Eye (tissue), 1 donor: ENCODE measurements around the gene ABCA3.
"Not testable (repeated sequence)": the region's sequence is repeated elsewhere in the genome, so short reads cannot be mapped to it uniquely, and the experiment has no call there.

Experiments
- DNase-seq: peaks from one replicate; pipeline ENCODE4 v3.0.0-alpha.2; 2015

The ABCA3 gene

DNA sequence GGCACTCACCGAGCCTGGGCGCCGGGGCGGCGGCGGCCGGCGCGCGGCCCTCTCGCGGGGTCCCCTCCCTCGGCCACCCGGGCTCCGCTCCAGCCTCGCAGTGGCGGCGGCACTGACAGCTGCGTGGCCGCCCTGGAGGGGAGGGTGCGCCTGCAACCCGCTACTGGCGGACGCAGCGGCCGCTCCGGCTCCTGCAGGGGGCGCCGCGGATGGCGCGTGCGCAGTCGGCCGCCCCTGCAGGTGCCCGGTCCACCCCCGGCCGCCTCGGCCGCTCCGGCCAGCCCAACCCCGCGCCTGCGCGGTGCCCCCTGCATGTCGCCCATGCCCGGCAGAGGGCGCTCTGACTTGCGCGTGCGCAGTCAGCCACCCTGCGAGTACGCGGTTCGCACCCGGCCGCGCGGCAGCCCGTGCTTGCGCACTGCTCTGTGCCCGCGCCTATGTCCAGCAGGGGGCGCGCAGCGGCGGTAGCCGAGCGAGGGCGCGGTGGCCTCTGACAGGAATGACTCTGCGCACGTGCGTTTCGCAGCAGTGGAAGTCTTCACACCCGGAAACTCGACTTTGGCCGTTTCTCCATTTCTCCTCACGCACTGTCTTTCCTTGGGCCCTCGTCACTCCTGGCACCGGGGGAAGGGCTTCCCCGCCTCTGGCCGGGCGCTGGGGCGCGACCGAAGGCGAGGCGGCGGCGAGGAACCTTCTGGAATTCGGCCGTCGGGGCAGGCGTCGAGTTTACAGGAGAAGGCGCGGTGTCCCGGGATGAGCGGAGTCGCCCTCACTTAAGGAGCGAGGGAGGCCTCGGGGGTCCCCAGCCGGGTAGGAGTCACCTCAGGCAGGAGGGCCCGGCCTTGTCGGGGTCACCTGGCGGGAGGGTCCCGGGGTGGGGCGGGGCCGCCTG is at the start of gene ABCA3:
Gene ABCA3 (minus strand): TSS at position 165 of the 892 bp plus-strand sequence. CDS start 14,262 bp downstream, outside the sequence.
- peak; percentile 99 for DNase-seq

DNA sequence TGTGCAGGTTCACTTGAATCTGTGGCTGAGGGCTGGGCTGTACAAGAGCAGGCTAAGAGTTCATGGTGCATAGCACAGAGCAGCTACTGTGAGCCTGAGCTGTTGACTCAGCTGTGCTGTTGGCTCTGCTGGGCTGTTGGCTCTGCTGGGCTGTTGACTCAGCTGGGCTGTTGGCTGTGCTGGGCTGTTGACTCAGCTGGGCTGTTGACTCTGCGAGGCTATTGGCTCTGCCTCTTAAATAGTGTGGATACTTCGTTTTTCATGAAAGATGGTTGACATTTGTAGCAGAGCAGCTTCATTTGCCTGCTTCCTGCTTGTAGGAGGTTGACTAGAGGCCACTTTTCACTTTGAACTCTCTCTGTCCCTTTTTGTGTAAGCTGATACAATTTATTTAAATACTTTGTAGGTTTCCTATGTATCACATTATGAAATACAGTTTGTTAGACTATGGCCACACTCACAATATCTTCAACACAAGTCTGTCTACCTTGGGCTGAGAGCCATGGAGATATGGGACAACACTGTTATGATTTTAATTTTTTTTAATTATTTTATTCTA is 48.4 kb upstream of the ABCA3 start:
- DNase-seq: no peak

DNA sequence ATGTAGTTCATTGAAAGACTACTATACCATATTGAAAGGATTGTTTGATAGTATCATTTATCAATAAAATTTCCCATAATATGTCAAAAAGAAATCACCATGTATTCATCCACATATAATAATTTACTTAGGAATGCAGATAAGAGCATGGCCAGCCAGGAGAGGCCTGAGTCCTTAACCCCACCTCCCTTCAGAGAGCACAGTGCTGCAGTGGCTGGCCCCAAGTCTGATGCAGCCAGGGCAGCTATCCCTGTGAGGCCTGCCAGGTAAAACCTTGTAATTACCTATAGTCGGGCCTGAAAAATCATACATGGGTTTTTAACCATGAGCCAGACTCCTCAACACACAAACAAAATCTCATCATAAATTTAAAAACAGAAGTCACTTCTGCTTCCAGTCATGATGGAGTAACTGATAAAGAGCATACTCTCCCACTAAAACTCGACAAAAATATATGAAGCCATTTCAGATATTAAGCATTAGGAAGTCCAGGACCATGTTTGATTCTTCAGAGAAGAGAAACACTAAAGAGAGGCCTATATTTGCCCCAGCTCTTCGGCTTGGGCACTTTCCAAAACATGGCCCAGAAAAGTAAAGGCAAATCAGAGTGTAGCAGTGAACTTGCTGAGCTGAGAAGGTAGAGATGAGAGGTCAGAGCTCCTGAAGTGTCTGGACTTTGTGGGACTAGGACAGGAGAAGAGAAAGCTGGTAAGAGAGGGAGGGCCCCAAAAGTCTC is 47.8 kb upstream of the ABCA3 start:
- no peak for DNase-seq

DNA sequence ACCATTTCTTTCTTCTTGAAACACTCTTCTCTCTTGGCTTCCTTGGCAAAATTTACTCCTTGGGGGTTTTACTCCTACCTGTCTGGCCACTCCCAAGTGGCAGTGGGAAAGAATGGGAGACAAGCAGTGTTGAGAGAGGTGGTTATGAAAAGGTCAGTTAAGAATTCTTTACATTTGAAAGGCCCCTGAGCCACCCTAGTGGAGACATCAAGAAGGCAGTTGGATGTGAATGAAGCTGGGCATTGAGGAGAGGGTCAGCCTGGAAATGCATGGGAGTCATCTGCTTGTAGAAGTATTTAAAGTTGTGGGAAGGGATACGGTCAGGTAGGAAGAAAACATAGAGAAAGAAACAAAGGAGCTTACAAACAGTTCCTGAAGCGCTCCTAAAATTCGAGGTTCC is 46.5 kb upstream of the ABCA3 start:
- no peak for DNase-seq

DNA sequence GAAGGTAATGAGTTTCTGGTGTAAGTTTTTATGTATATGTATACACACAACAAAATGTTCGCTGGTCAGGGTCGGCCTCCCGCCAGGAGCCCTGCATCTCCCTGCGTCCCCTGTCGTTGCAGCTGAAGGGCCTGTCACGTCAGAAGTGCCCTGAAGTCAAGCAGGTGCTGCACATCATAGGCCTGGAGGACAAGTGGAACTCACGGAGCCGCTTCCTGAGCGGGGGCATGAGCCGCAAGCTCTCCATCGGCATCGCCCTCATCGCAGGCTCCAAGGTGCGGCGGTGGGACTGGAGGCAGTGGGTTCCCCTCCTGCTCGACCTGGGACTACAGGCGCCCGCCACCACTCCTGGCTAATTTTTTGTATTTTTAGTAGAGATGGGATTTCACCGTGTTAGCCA is 45.5 kb upstream of the ABCA3 start:
- not testable (repeated sequence) for DNase-seq

DNA sequence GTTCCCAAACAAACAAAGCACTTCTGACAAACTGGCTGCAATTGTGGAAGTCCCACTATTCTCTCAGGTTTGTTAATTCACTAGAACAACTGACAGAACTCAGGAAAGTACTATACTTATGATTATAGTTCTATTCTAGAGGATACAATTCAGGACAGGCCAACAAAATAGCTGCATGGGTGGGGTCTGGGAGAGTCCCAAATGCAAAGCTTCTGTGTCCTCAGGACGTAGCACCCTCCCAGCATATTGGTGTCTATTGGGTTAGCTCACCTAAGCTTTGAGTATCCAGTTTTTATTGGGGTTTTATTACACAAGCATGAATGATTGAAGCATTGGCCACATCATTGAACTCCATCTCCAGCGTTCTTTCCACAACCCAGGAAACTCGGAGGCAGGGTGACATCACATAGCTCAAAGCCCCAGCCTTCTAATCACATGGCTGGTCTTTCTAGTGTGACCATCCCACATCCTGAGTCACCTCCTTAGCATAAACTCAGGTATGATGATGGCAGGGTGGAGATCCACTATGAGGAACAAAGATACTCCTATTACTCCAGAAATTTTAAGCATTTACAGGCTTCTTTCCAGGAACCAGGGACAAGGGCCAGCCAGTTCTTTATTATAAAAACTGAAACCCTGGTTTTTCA is 44.8 kb upstream of the ABCA3 start:
- no peak for DNase-seq

DNA sequence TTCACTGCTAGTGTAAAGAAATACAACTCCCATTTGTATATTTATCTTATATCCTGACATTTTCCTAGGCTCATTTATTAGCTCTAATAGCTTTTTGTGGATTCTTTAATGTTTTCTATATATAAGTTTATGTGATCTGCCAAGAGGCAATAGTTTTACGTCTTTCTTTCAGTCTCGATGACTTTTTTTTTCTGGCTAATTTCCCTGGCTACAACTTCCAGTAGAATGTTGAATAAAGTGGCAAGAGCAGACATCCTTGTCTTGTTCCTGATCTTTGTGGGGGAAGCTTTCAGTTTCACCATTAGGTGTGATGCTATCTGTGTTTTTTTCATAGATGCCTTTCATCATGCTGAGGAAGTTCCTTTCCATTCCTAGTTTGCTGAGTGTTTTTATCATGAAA is 43.9 kb upstream of the ABCA3 start:
- DNase-seq: no peak

DNA sequence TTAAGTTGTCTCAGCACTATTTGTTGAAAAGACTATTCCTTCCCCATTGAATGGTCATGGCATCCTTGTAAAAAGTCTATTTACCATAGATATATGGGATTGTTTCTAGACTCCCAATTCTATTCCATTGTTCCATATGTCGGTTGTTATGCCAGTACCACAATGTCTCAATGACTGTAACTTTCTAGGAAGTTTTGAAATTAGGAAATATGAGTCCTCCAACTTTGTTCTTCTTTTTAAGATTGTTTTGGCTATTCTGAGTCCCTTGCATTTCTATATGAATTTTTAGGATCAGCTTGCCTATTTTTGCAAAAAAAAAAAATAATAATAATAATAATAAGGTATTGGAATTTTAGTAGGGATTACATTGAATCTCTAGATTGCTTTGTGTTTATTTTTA is 43.0 kb upstream of the ABCA3 start:
- DNase-seq: no peak

DNA sequence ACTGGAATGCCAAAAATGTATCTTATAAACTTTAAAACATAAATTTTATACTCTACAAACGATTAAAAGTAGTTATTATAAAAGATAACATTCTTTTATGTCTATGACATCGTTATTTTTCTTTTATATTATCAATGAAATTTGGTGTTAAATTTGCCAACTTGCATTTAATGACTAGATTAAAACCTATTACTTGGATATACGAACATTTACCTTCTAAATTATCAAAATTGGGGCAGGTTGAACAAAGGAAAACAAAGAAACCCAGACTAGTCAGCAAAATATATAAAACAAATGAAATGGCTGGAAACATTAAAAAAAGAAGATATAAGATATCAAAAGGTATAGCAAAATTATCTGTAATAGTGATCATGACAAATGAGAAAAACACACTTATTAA is 34.1 kb upstream of the ABCA3 start:
- no peak for DNase-seq

DNA sequence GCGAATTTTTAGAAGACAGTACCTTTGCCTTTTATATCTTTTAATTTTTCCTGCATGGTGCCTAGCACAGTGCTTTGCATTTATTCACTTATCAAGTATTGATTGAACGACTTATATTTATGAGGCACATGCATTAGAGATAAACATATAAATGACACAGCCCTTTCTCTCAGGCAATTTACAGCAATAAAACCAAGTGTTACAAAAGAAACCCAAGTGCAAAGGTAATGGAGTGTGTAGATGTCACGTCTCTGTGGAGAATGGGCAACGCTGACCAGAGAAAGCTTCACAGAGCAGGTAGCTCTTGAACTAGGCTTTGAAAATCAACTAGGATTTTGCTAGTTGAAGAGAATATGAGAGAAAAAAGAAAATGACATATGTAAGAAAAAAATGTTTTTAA is 32.6 kb upstream of the ABCA3 start:
- DNase-seq: no peak

DNA sequence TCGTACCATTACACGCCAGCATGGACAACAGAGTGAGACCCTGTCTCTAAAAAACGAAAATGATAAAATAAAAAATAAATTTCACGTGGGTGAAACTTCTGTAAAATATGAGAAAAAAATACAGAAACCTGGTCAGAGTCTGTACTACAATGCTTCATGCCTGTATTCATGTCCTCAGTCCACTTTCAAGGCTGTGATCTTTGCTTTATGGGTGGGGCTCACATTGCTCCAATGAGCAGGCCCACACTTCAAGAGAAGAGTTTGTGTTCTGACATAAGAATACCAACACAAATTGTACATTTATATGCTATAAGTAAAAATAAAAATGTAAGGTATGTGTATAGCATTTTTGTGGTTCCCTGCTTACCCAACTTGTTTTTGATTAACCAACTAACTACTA is 32.2 kb upstream of the ABCA3 start:
- no peak for DNase-seq

DNA sequence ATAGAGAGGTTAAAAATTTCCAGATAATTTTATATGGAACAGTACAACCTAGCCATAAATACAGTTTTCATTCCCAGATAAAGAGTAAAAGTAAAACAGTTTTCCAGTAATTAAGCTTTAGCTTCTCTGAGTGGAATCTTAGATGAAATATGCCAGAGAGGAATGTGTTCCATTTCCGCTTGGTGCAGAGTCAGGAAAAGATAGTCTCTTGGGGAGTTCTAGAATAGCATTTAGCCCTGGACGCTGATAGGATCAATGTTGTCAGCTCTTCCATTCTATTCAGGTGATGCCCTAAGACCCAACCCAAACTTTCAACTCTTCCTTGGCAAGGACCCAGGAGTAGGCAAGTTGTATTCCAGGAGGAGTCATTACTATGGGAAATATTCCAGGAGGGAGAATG is 30.9 kb upstream of the ABCA3 start:
- DNase-seq: no peak

DNA sequence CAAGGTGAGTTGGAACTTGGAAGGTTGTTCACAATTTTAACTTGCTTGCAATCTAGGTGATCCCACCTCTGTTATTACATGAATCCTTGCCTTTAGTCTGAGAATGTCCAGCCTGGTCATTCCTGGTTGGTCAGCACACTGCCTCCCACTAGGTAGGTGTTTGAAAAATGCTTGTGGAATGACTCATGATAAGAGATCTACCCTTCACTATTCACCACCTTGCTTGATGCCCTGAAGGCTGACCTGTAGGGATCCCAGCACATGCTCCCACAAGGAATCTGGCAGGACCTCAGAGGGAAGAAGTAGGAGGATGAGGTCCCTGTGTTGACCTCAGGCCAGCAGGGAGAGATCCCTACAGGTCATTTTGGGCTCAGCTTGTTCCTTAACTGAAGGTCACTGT is 30.2 kb upstream of the ABCA3 start:
- no peak for DNase-seq

DNA sequence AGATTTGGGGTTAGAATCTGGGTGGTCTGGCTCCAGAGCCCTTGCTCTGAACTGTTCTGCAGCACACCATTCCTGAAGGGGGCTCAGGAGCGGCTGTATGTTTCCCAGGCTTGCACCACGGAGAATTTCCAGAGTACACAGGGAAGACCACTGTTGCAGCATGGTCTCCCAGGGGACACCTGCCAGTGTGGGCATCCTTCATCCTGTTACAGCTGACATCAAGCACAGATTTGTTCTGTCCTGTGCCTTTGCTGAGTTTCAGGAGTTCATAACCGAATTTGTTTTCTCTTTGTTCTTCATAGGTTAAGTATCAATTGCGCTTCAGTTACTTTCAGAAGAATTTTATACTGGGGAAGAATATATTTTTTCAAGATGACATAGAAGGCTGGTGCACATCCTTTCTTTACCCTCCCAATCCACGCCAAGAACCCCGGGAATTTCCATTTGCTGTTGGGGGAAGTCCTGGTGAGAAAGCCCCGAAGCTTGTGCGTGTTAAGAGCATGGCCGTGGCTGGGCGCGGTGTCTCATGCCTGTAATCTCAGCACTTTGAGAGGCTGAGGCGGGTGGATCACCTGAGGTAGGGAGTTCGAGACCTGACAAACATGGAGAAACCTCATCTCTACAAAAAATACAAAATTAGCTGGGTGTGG is 26.3 kb upstream of the ABCA3 start:
- no peak for DNase-seq

DNA sequence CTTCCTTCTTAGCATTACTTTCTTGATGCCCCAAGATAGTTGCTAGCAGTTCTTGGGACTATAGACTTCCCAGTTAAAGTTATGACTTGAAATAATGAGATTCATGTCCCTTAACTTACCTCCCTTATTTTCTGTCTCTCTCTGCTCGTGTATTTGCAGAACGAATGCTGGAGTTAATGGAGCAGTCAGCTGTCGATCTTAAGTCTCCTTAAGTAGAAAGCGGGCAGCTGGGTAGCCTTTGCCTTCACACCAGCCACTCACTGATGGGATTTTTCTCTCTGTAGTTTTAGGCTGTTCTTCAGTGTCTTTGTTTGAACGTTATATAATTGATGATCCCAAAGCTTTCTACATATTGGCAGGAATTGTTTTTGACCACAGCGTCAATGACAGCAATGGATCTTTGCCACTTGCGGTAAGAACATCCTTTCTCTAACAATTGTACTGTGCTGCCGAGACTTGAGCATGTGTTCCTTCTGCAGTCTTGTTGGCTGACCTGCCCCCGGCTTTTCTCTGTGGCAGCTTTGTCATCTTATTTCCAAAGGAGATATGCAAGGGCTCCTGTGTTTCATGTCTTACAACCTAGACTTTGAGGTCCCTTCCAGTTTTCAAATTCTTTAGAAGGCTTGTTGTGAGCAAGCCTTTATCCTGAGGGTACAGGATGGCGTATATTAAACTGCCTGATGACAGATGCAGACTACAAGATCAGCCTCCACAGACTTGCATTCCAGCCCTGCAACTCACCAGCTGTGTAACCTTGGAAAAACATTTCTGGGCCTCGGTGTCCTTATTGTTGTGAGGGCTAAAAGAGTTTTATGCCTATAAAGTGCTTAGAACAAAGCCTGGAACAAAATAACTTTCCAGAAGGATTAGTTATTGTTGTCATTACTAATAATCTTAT is 25.1 kb upstream of the ABCA3 start:
- DNase-seq: peak; percentile 42

DNA sequence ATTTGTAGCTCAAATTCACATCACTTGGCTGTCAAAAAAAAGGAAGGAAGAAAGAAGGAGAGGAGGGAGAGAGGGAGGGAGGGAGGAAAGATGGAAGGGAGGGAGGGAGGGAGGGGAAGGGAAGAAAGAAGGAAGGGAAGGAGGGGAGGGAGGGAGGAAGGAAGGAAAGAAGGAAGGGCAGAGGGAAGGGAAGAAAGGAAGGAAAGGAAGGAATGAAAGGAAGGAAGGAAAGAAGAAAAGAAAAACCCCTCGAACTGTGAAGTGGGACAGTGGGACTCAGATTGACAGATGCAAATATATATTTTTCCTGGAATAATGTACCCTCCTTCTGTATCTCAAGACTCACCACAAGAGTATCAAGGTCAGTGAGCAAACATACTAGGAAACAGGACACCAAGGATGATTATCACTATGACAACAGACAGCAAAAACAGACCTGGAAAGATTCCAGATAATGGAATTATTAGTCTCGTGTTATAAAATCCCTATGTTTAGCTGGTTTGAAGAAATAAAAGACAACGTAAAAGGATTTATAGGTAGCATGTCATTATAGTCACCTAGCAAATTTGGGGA is 24.2 kb upstream of the ABCA3 start:
- peak; percentile 64 for DNase-seq

DNA sequence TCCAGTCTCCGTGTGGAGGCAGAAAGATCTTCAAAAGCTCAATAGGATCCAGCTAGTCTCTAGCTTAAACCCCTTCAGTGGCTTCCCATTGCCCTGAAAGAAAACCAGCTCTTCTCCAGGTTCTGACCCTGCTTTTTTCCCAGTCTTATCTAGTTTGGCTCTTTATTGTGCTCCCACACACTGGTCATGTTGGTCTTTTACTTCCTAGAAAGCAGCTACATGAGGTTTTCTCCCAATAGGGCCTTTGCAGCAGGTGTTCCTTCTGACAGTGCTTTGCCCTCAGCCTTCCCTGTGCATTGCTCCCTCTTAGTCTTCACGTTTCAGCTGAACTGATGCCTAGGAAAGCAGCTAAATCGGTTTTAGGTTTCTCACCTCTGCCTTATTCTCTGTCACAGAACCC is 21.7 kb upstream of the ABCA3 start:
- no peak for DNase-seq

DNA sequence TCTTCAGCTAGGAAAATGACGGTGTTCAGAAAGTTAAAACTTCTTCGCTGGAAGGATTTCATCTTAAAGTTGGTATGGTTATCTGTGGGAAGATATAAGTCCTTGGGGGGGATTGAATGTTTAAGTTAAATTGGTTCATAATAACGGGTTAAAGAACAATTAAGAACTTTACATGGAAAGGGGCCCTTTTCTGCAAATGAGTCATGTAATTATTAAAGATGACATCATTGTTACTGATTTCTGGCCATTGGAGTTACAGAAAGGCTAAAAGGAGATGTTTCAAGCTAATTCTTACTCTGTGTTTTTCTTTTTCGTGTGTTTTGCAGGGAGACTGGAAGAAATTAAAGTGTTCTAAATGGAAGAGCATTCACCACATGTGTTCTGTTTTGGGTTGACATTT is 20.6 kb upstream of the ABCA3 start:
- no peak for DNase-seq

DNA sequence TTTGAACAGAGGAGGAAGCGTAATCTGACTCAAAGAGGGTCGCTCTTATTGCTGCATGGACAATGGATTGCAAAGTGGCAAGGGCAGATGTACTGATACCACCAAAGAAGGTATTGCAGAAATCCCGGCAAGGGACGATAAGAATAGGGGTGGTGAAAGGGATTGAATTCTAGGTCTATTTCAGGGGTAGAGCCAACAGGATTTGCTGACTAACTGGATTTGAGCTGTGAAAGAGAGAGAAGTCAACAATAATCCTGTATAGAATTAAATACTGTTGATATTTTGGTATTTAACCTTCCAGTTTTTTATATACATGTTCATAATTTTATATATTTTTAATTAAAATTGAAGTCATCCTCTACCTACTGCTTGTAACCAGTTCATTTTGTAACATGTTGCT is 19.4 kb upstream of the ABCA3 start:
- no peak for DNase-seq

DNA sequence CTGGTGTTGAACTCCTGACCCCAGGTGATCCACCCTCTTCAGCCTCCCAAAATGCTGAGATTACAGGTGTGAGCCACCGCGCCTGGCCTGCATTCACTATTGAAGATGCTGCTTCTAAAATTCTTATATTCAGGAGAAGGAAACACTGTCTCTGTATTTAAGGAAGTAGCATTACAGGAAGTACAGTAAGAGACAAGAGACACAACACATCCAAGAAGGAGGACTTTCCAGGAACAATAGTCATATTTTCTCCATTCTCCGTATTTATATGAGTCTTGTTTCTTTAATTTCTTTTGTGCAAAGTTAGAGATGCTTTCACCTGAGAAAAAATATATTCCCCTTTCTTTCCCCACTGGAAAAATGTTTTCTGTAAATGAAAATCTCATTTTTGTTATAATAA is 18.3 kb upstream of the ABCA3 start:
- no peak for DNase-seq

DNA sequence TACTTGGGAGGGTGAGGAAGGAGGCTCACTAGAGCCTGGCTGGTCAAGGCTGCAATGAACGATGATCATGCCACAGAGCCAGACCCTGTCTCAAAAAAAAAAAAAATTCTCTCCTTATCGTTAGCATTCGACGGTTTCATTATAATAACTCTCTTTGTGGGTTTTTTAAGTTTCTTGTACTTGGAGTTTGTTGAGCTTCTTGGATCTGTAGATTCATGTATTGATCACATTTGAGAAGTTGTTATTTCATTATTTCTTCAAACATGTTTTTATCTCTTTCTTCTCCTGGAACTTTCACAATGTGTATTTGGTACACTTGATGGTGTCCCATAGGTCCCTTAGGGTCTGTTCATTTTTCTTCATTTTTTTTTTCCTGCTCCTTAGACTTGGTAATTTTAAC is 16.8 kb upstream of the ABCA3 start:
- no peak for DNase-seq

DNA sequence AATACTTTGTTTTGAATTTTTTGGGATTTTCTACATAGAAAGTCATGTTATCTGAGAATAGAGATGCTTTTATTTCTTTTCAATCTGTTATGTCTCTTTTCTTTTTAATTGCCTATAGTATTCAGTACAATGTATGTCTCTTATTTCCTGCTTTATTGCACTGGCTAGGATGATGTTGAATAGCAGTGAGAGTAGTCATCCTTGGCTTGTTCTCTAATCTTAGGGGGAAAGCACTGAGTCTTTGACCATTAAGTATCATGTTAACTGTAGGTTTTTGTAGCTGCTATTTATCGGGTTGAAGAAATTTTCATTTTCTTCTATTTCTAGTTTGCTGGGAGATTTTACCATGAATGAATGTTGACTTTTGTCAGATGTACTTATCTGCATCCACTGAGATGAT is 10.0 kb upstream of the ABCA3 start:
- DNase-seq: no peak
